Suprapubic skin (tissue), 4 donors: ENCODE results near the gene AGPAT2.

Source experiments
- CTCF ChIP-seq, 2 donors: fragments of 200-600 bp in 1 of 2; fragments of 450-650 bp in 1 of 2; sonication (generic) in 1 of 2; IDR thresholded peaks; one replicate each; pipeline ENCODE4 v1.5.1; 2016 to 2019; ENCODE audit warnings: antibody characterized with exemption in 2 of 2, mild to moderate bottlenecking in 1 of 2, moderate library complexity in 1 of 2
- EP300 ChIP-seq: sonication (generic); formaldehyde crosslinking; IDR thresholded peaks from one replicate; pipeline ENCODE4 v1.6.1; 2017; ENCODE audit warnings: antibody characterized with exemption
- POLR2A ChIP-seq, 2 donors: fragments of 450-650 bp; IDR thresholded peaks; one replicate each; pipeline ENCODE4 v1.6.1; 2017; ENCODE audit warnings: antibody characterized with exemption in 2 of 2, mild to moderate bottlenecking in 2 of 2, moderate library complexity in 2 of 2
- POLR2AphosphoS5 ChIP-seq, 3 donors: sonication (generic); formaldehyde crosslinking; IDR thresholded peaks; one replicate each; pipeline ENCODE4 v1.6.1; 2017; ENCODE audit warnings: antibody characterized with exemption in 3 of 3

- no peak for TF ChIP-seq CTCF (IDR thresholded peaks at IDR 0.05)
- TF ChIP-seq POLR2AphosphoS5 (IDR thresholded peaks at IDR 0.05): no peak
- TF ChIP-seq POLR2A (IDR thresholded peaks at IDR 0.05): no peak
- no peak for TF ChIP-seq EP300
Observed at GRCh38 chr9:136645352-136645902, 41.8 kb downstream of the AGPAT2 start.
